IMR-90 (cell line): ENCODE results near the gene LIPE. TPM values are rescaled to one million over a fixed set of nuclear protein-coding genes. Genes with fewer than 3 reads are reported as not detected.

Experiments
- ATAC-seq: fragments of 200-7000 bp; cut with Tn5 transposase; 2 replicates; pipeline ENCODE4 v1.9.1; 2020; ENCODE audit warnings: low read depth, mild to moderate bottlenecking, moderate library complexity
- BruUV-seq: library from RNA; stranded (reverse); fragments of 400-500 nt; replicated peaks from 2 replicates; lab custom pipeline; 2021; lab: Mats Ljungman, UMichigan
- CTCF ChIA-PET: fragments of 300-600 bp; formaldehyde crosslinking; extraction: SDS; loops from one replicate; lab custom pipeline; 2021; ENCODE audit warnings: antibody characterized with exemption; lab: Yijun Ruan, JAX
- POLR2A ChIA-PET: fragments of 300-600 bp; sonication (Branson Sonifier 250); formaldehyde crosslinking; loops from one replicate; lab custom pipeline; 2022; ENCODE audit warnings: antibody characterized with exemption; ENCODE audit not compliant: unreplicated experiment; lab: Charles Lee
- DNase-seq: peaks from one replicate; pipeline ENCODE4 v3.0.0; 2013
- H2AFZ ChIP-seq: replicated peaks from 2 replicates; pipeline ENCODE3; 2013; ENCODE audit warnings: low read length, mild to moderate bottlenecking; ENCODE audit not compliant: poor library complexity
- H2AK5ac ChIP-seq: 2 replicates; pipeline ENCODE4 v1.6.1; 2013; ENCODE audit warnings: low read depth, low read length, inconsistent platforms
- H2AK9ac ChIP-seq: replicated peaks from 2 replicates; pipeline ENCODE3; 2013; ENCODE audit warnings: mild to moderate bottlenecking, low read depth, low read length, moderate library complexity; ENCODE audit not compliant: poor library complexity
- H2BK120ac ChIP-seq: 2 replicates; pipeline ENCODE4 v1.6.1; 2013; ENCODE audit warnings: low read depth, low read length, inconsistent platforms
- H2BK15ac ChIP-seq: 3 replicates; pipeline ENCODE4 v1.6.1; 2013; ENCODE audit warnings: low read depth, low read length, inconsistent platforms
- H2BK20ac ChIP-seq: 2 replicates; pipeline ENCODE4 v1.6.1; 2013; ENCODE audit warnings: low read depth, mild to moderate bottlenecking, inconsistent platforms, low read length, moderate library complexity
- H2BK5ac ChIP-seq: 2 replicates; pipeline ENCODE4 v1.6.1; 2013; ENCODE audit warnings: mild to moderate bottlenecking, low read depth, low read length, inconsistent platforms; ENCODE audit not compliant: poor library complexity, severe bottlenecking
- H3K14ac ChIP-seq: replicated peaks from 2 replicates; pipeline ENCODE4 v1.6.1; 2013; ENCODE audit warnings: low read depth, low read length, inconsistent platforms
- H3K18ac ChIP-seq: 2 replicates; pipeline ENCODE4 v1.6.1; 2013; ENCODE audit warnings: low read depth, low read length, control low read depth
- H3K23ac ChIP-seq: 2 replicates; pipeline ENCODE4 v1.6.1; 2013; ENCODE audit warnings: low read depth, low read length, inconsistent platforms
- H3K27ac ChIP-seq: 2 replicates; pipeline ENCODE4 v1.5.1; 2013; ENCODE audit warnings: mild to moderate bottlenecking, control low read depth, low read length; ENCODE audit not compliant: insufficient read depth
- H3K27me3 ChIP-seq: 2 replicates; pipeline ENCODE4 v1.6.1; 2013; ENCODE audit warnings: low read length; ENCODE audit not compliant: control insufficient read depth, insufficient read depth
- H3K36me3 ChIP-seq: 2 replicates; pipeline ENCODE4 v1.6.1; 2013; ENCODE audit warnings: low read length, mixed read lengths; ENCODE audit not compliant: control insufficient read depth, insufficient read depth
- H3K4ac ChIP-seq: 2 replicates; pipeline ENCODE4 v1.6.1; 2013; ENCODE audit warnings: low read depth, low read length, inconsistent platforms
- H3K4me1 ChIP-seq: 2 replicates; pipeline ENCODE4 v1.6.1; 2013; ENCODE audit warnings: low read length, mixed read lengths; ENCODE audit not compliant: control insufficient read depth, insufficient read depth
- H3K4me2 ChIP-seq: 2 replicates; pipeline ENCODE4 v1.6.1; 2013; ENCODE audit warnings: low read depth, mild to moderate bottlenecking, control low read depth, low read length, moderate library complexity
- H3K4me3 ChIP-seq: 2 replicates; pipeline ENCODE4 v1.5.1; 2013; ENCODE audit warnings: low read depth, mild to moderate bottlenecking, control low read depth, low read length, moderate library complexity; ENCODE audit not compliant: insufficient read depth
- H3K56ac ChIP-seq: 2 replicates; pipeline ENCODE4 v1.6.1; 2013; ENCODE audit warnings: low read length, inconsistent platforms; ENCODE audit not compliant: insufficient read depth; ENCODE audit errors: extremely low read depth
- H3K79me1 ChIP-seq, 2 experiments: 2 replicates each; pipeline ENCODE4 v1.6.1; 2013; ENCODE audit warnings: low read length in 2 of 2, inconsistent platforms in 1 of 2, low read depth in 1 of 2
- H3K9ac ChIP-seq: 2 replicates; pipeline ENCODE4 v1.6.1; 2013; ENCODE audit warnings: low read depth, low read length, control low read depth
- H3K9me1 ChIP-seq: 2 replicates; pipeline ENCODE4 v1.6.1; 2013; ENCODE audit warnings: low read length, inconsistent platforms; ENCODE audit not compliant: insufficient read depth
- H3K9me3 ChIP-seq: 2 replicates; pipeline ENCODE4 v1.6.1; 2013; ENCODE audit warnings: low read length; ENCODE audit not compliant: control insufficient read depth, insufficient read depth
- H4K20me1 ChIP-seq: 2 replicates; pipeline ENCODE4 v1.6.1; 2013; ENCODE audit warnings: low read length, inconsistent platforms; ENCODE audit not compliant: insufficient read depth
- H4K5ac ChIP-seq: 2 replicates; pipeline ENCODE4 v1.6.1; 2013; ENCODE audit warnings: mild to moderate bottlenecking, low read depth, low read length, control low read depth
- H4K8ac ChIP-seq, 2 experiments: 2 replicates each; pipeline ENCODE4 v1.6.1; 2013; ENCODE audit warnings: low read depth in 2 of 2, low read length in 2 of 2, control low read depth in 1 of 2, inconsistent platforms in 1 of 2
- H4K91ac ChIP-seq: 2 replicates; pipeline ENCODE4 v1.6.1; 2013; ENCODE audit warnings: low read depth, low read length, inconsistent platforms; ENCODE audit not compliant: insufficient read depth
- BHLHE40 ChIP-seq: fragments of 150-350 bp; IDR thresholded peaks from 2 replicates; pipeline ENCODE4 v1.6.1; 2016; ENCODE audit warnings: mild to moderate bottlenecking, low read depth, low read length
- FOS ChIP-seq: fragments of 150-350 bp; IDR thresholded peaks from 2 replicates; pipeline ENCODE4 v1.6.1; 2016; ENCODE audit warnings: low read depth, low read length
- MAZ ChIP-seq: IDR thresholded peaks from 2 replicates; pipeline ENCODE4 v1.6.1; 2012; ENCODE audit warnings: low read depth, mild to moderate bottlenecking, low read length, improper control_type of control experiment, moderate library complexity, borderline replicate concordance
- MXI1 ChIP-seq: IDR thresholded peaks from 2 replicates; pipeline ENCODE4 v1.6.1; 2012; ENCODE audit warnings: low read depth, mild to moderate bottlenecking, low read length, moderate library complexity, borderline replicate concordance
- NFE2L2 ChIP-seq: fragments of 150-350 bp; IDR thresholded peaks from 2 replicates; pipeline ENCODE4 v1.6.1; 2016; ENCODE audit warnings: low read depth, mild to moderate bottlenecking, low read length
- POLR2A ChIP-seq: IDR thresholded peaks from 2 replicates; pipeline ENCODE4 v1.6.1; 2012; ENCODE audit warnings: mild to moderate bottlenecking, low read depth, low read length
- RCOR1 ChIP-seq: IDR thresholded peaks from 2 replicates; pipeline ENCODE4 v1.6.1; 2012; ENCODE audit warnings: mild to moderate bottlenecking, low read length, improper control_type of control experiment; ENCODE audit not compliant: insufficient replicate concordance
- SMC3 ChIP-seq: fragments of 150-350 bp; IDR thresholded peaks from 2 replicates; pipeline ENCODE4 v1.6.1; 2016; ENCODE audit warnings: low read depth, mild to moderate bottlenecking, antibody characterized with exemption, low read length, moderate library complexity
- WGBS, 2 experiments: methylation state at CpG; one replicate each; pipeline versions ENCODE4 v1.1.5 to v1.1.7; 2013; ENCODE audit warnings: missing lambda C conversion rate in 2 of 2; ENCODE audit not compliant: insufficient read length in 1 of 2; ENCODE audit errors: extremely low coverage in 2 of 2; 5-methylcytosine and 5-hydroxymethylcytosine counted together
- dilution Hi-C: fragments of 300-500 bp; cut with HindIII; formaldehyde crosslinking; loops from one replicate; pipeline ENCODE4 v1.14.3; 2018; ENCODE audit warnings: low sequenced_read_pairs; ENCODE audit not compliant: unreplicated experiment
- in situ Hi-C: fragments of 300-500 bp; cut with MboI; formaldehyde crosslinking; loops from 3 replicates; pipeline ENCODE4 v1.14.3; 2019; ENCODE audit warnings: low sequenced_read_pairs, inconsistent platforms, mixed read lengths
- intact Hi-C: fragments of 100-400 bp; cut with micrococcal nuclease; formaldehyde crosslinking; loops from 2 replicates; pipeline ENCODE4 v1.10.0; 2022
- polyA plus RNA-seq, 3 experiments: library from polyadenylated mRNA; depleted of rRNA; stranded (reverse); fragments of >200 nt; gene quantifications; 2 replicates each; pipeline ENCODE4 v1.2.3, GENCODE V29; 2012; ENCODE audit warnings: low replicate concordance in 1 of 3
- total RNA-seq: library from RNA; depleted of rRNA; stranded (reverse); fragments of >200 nt; gene quantifications from 2 replicates; pipeline ENCODE4 v1.2.3, GENCODE V29; 2012
- TF ChIP-seq, protein P1 (sequence below): fragments of 150-350 bp; IDR thresholded peaks from 2 replicates; pipeline ENCODE4 v1.6.1; 2016; ENCODE audit warnings: low read depth, mild to moderate bottlenecking, low read length, moderate library complexity, borderline replicate concordance

The LIPE gene
- total and polyA plus RNA-seq, 2 of the 4 experiments (the other 2 are of a cell fraction): 1.1 to 5.4 TPM

GRCh38 chr19:42375415-42376176 is 51.6 kb downstream of the LIPE start:
- Histone ChIP-seq H4K5ac (no peak overlapping the region), H2BK120ac (no peak overlapping the region), H2BK15ac (no peak overlapping the region), H3K4me3 (no peak overlapping the region), H3K23ac (no peak overlapping the region), H2AFZ (no peak overlapping the region), H2BK5ac (no peak overlapping the region), H3K9me1 (peaks cover 3% of the 10 kb centered on the region; the same call in 1 of the 2 replicates), H3K18ac (no peak overlapping the region), H4K20me1 (peaks cover 2% of the 10 kb centered on the region; the same call in 1 of the 2 replicates), H4K91ac (no peak overlapping the region), H3K9ac (no peak overlapping the region), H3K56ac (no peak overlapping the region), H3K4ac (no peak overlapping the region), H2AK9ac (no peak overlapping the region), H2AK5ac (no peak overlapping the region), H2BK20ac (no peak overlapping the region), H3K4me2 (no peak overlapping the region), H3K36me3 (peaks cover 23% of the 10 kb centered on the region), H3K27me3 (peaks cover 2% of the 10 kb centered on the region; the same call in 1 of the 2 replicates), H3K79me1 (no peaks in the 10 kb centered on the region), H3K14ac (no peak overlapping the region), H3K4me1 (no peaks in the 10 kb centered on the region), H3K9me3 (no peaks in the 10 kb centered on the region), H4K8ac (no peak overlapping the region), H3K27ac (no peak overlapping the region)
- DNase-seq (no peak), ATAC-seq (no peak)
- in situ Hi-C loops: no loop called here
- no TSS peak for BruUV-seq
- ChIA-PET CTCF (no interaction called here), POLR2A (no interaction called here)
- 95% methylated on average over 24 of the region's 54 CpGs; no CpG with 5 or more reads in 1 of the 2 experiments for WGBS, 2 experiments
- TF ChIP-seq BHLHE40 (no peak), MXI1 (no peak), MAZ (no peak), POLR2A (no peak), NFE2L2 (no peak), SMC3 (no peak), RCOR1 (no peak), FOS (no peak)
- TF ChIP-seq, protein P1, sequence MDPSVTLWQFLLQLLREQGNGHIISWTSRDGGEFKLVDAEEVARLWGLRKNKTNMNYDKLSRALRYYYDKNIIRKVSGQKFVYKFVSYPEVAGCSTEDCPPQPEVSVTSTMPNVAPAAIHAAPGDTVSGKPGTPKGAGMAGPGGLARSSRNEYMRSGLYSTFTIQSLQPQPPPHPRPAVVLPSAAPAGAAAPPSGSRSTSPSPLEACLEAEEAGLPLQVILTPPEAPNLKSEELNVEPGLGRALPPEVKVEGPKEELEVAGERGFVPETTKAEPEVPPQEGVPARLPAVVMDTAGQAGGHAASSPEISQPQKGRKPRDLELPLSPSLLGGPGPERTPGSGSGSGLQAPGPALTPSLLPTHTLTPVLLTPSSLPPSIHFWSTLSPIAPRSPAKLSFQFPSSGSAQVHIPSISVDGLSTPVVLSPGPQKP: no peak
- dilution Hi-C loops: no loop called here
- intact Hi-C loops: no loop called here
